Measurements from ENCODE around the gene ATOH8.

ATOH8 gene

GRCh38 chr2:85777441-85777861 is 23.7 kb downstream of the ATOH8 start:
- Histone ChIP-seq H4K91ac (ENCODE audit: low read length) (peak overlapping the region; percentile 47), H2AFZ (ENCODE audit: low read depth, low read length) (no peak overlapping the region), H3K23ac (ENCODE audit: low read length in 2 of 2) (no peak overlapping the region), H2BK5ac (ENCODE audit: low read depth, low read length, poor library complexity, severe bottlenecking) (no peak overlapping the region), H3K27me3 (ENCODE audit: control insufficient read depth in 1 of 2, insufficient read depth in 1 of 2, low read length in 2 of 2) (peaks cover 5 to 20% of the 10 kb centered on the region in 2 experiments), H2BK120ac (ENCODE audit: low read depth, low read length) (no peak overlapping the region), H3K9me3 (ENCODE audit: control insufficient read depth, low read length) (no peaks in the 10 kb centered on the region), H3K4me3 (ENCODE audit: insufficient read depth in 1 of 2, low read depth in 1 of 2, low read length in 2 of 2) (no peak overlapping the region), H2BK15ac (ENCODE audit: low read depth, poor library complexity, severe bottlenecking) (no peak overlapping the region), H3K14ac (ENCODE audit: low read length in 2 of 2) (peak overlapping the region in 1 of 2 experiments; percentile 29), H3K18ac (ENCODE audit: low read depth in 1 of 2, low read length in 2 of 2) (peak overlapping the region in 1 of 2 experiments; percentile 6), H3K4ac (ENCODE audit: low read depth in 1 of 2, low read length in 2 of 2) (peak overlapping the region in 1 of 2 experiments; percentile 11), H3K4me1 (ENCODE audit: control insufficient read depth, insufficient read depth, low read depth, low read length) (peaks cover 19% of the 10 kb centered on the region), H4K8ac (ENCODE audit: low read length) (no peak overlapping the region), H3K4me2 (ENCODE audit: low read length, poor library complexity, severe bottlenecking) (no peak overlapping the region), H2AK5ac (ENCODE audit: low read length, severe bottlenecking) (peak overlapping the region; percentile 15), H3K27ac (ENCODE audit: low read length, poor library complexity, severe bottlenecking) (no peak overlapping the region), H3K9ac (ENCODE audit: low read length) (peak overlapping the region; percentile 8), H2BK12ac (ENCODE audit: low read length in 2 of 2) (peak overlapping the region; percentile 35 to 38), H3K36me3 (ENCODE audit: control insufficient read depth in 1 of 2, insufficient read depth in 2 of 2, low read depth in 1 of 2, low read length in 2 of 2) (peaks cover 11 to 12% of the 10 kb centered on the region in 2 experiments), H3K79me1 (replicated peaks; ENCODE audit: low read length, poor library complexity, severe bottlenecking) (no peaks in the 10 kb centered on the region)
- WGBS, result 72% methylated on average over 8 of the region's 8 CpGs
- DNase-seq, result peak; percentile 34

- H3K23ac ChIP-seq (ENCODE audit: low read length in 2 of 2), result no peak overlapping the region
- peak overlapping the region; percentile 88 for H4K91ac ChIP-seq (ENCODE audit: low read length)
- H2BK12ac ChIP-seq (ENCODE audit: low read length in 2 of 2), result peak overlapping the region; percentile 8 to 73
- H3K18ac ChIP-seq (ENCODE audit: low read depth in 1 of 2, low read length in 2 of 2), result peak overlapping the region; percentile 22 to 61
- no peak for DNase-seq
- no peak overlapping the region for H3K27ac ChIP-seq (ENCODE audit: low read length, poor library complexity, severe bottlenecking)
- no peak overlapping the region for H2AFZ ChIP-seq (ENCODE audit: low read depth, low read length)
- no peaks in the 10 kb centered on the region for H3K79me1 ChIP-seq (replicated peaks; ENCODE audit: low read length, poor library complexity, severe bottlenecking)
- no peak overlapping the region for H2BK120ac ChIP-seq (ENCODE audit: low read depth, low read length)
- WGBS, result 89% methylated on average over 16 of the region's 16 CpGs
- H3K9ac ChIP-seq (ENCODE audit: low read length), result no peak overlapping the region
- peak overlapping the region; percentile 69 for H4K8ac ChIP-seq (ENCODE audit: low read length)
- H3K4me2 ChIP-seq (ENCODE audit: low read length, poor library complexity, severe bottlenecking), result no peak overlapping the region
- H3K4me1 ChIP-seq (ENCODE audit: control insufficient read depth, insufficient read depth, low read depth, low read length), result peaks cover 8% of the 10 kb centered on the region
- H3K27me3 ChIP-seq (ENCODE audit: control insufficient read depth in 1 of 2, insufficient read depth in 1 of 2, low read length in 2 of 2), result peaks cover 5 to 20% of the 10 kb centered on the region in 2 experiments
- H3K36me3 ChIP-seq (ENCODE audit: control insufficient read depth in 1 of 2, insufficient read depth in 2 of 2, low read depth in 1 of 2, low read length in 2 of 2), result peaks cover 11 to 12% of the 10 kb centered on the region in 2 experiments
- no peak overlapping the region for H3K4me3 ChIP-seq (ENCODE audit: insufficient read depth in 1 of 2, low read depth in 1 of 2, low read length in 2 of 2)
- H3K4ac ChIP-seq (ENCODE audit: low read depth in 1 of 2, low read length in 2 of 2), result no peak overlapping the region
- H2AK5ac ChIP-seq (ENCODE audit: low read length, severe bottlenecking), result no peak overlapping the region
- peak overlapping the region; percentile 71 for H2BK15ac ChIP-seq (ENCODE audit: low read depth, poor library complexity, severe bottlenecking)
- H3K14ac ChIP-seq (ENCODE audit: low read length in 2 of 2), result no peak overlapping the region
- H3K9me3 ChIP-seq (ENCODE audit: control insufficient read depth, low read length), result no peaks in the 10 kb centered on the region
- no peak overlapping the region for H2BK5ac ChIP-seq (ENCODE audit: low read depth, low read length, poor library complexity, severe bottlenecking)
These were observed 25.0 kb downstream of the ATOH8 start for GRCh38 chr2:85778646-85779379.

GRCh38 chr2:85779641-85780315 is 26.0 kb downstream of the ATOH8 start:
- Histone ChIP-seq H2BK15ac (ENCODE audit: low read depth, poor library complexity, severe bottlenecking) (no peak overlapping the region), H3K4me3 (ENCODE audit: insufficient read depth in 1 of 2, low read depth in 1 of 2, low read length in 2 of 2) (no peak overlapping the region), H2BK12ac (ENCODE audit: low read length in 2 of 2) (no peak overlapping the region), H3K14ac (ENCODE audit: low read length in 2 of 2) (no peak overlapping the region), H3K79me1 (replicated peaks; ENCODE audit: low read length, poor library complexity, severe bottlenecking) (no peaks in the 10 kb centered on the region), H4K8ac (ENCODE audit: low read length) (peak overlapping the region; percentile 19), H2AFZ (ENCODE audit: low read depth, low read length) (no peak overlapping the region), H3K27me3 (ENCODE audit: control insufficient read depth in 1 of 2, insufficient read depth in 1 of 2, low read length in 2 of 2) (peaks cover 5 to 20% of the 10 kb centered on the region in 2 experiments), H2AK5ac (ENCODE audit: low read length, severe bottlenecking) (no peak overlapping the region), H4K91ac (ENCODE audit: low read length) (peak overlapping the region; percentile 18), H3K4ac (ENCODE audit: low read depth in 1 of 2, low read length in 2 of 2) (no peak overlapping the region), H2BK120ac (ENCODE audit: low read depth, low read length) (no peak overlapping the region), H3K4me1 (ENCODE audit: control insufficient read depth, insufficient read depth, low read depth, low read length) (peaks cover 4% of the 10 kb centered on the region), H3K27ac (ENCODE audit: low read length, poor library complexity, severe bottlenecking) (no peak overlapping the region), H3K18ac (ENCODE audit: low read depth in 1 of 2, low read length in 2 of 2) (no peak overlapping the region), H3K23ac (ENCODE audit: low read length in 2 of 2) (no peak overlapping the region), H3K4me2 (ENCODE audit: low read length, poor library complexity, severe bottlenecking) (no peak overlapping the region), H2BK5ac (ENCODE audit: low read depth, low read length, poor library complexity, severe bottlenecking) (no peak overlapping the region), H3K9me3 (ENCODE audit: control insufficient read depth, low read length) (no peaks in the 10 kb centered on the region), H3K36me3 (ENCODE audit: control insufficient read depth in 1 of 2, insufficient read depth in 2 of 2, low read depth in 1 of 2, low read length in 2 of 2) (peaks cover 11 to 12% of the 10 kb centered on the region in 2 experiments), H3K9ac (ENCODE audit: low read length) (no peak overlapping the region)
- DNase-seq, result no peak
- 92% methylated on average over 11 of the region's 12 CpGs for WGBS

GRCh38 chr2:85780316-85781012 is 26.7 kb downstream of the ATOH8 start:
- Histone ChIP-seq H2BK5ac (ENCODE audit: low read depth, low read length, poor library complexity, severe bottlenecking) (no peak overlapping the region), H2BK12ac (ENCODE audit: low read length in 2 of 2) (no peak overlapping the region), H3K4me3 (ENCODE audit: insufficient read depth in 1 of 2, low read depth in 1 of 2, low read length in 2 of 2) (no peak overlapping the region), H3K9me3 (ENCODE audit: control insufficient read depth, low read length) (no peaks in the 10 kb centered on the region), H4K8ac (ENCODE audit: low read length) (no peak overlapping the region), H3K79me1 (replicated peaks; ENCODE audit: low read length, poor library complexity, severe bottlenecking) (no peaks in the 10 kb centered on the region), H3K23ac (ENCODE audit: low read length in 2 of 2) (no peak overlapping the region), H2AFZ (ENCODE audit: low read depth, low read length) (no peak overlapping the region), H2BK15ac (ENCODE audit: low read depth, poor library complexity, severe bottlenecking) (peak overlapping the region; percentile 37), H3K27me3 (ENCODE audit: control insufficient read depth in 1 of 2, insufficient read depth in 1 of 2, low read length in 2 of 2) (peaks cover 5 to 20% of the 10 kb centered on the region in 2 experiments), H4K91ac (ENCODE audit: low read length) (no peak overlapping the region), H3K27ac (ENCODE audit: low read length, poor library complexity, severe bottlenecking) (no peak overlapping the region), H3K4me2 (ENCODE audit: low read length, poor library complexity, severe bottlenecking) (no peak overlapping the region), H2BK120ac (ENCODE audit: low read depth, low read length) (no peak overlapping the region), H3K4me1 (ENCODE audit: control insufficient read depth, insufficient read depth, low read depth, low read length) (peaks cover 11% of the 10 kb centered on the region), H3K9ac (ENCODE audit: low read length) (no peak overlapping the region), H3K14ac (ENCODE audit: low read length in 2 of 2) (no peak overlapping the region), H3K4ac (ENCODE audit: low read depth in 1 of 2, low read length in 2 of 2) (no peak overlapping the region), H3K36me3 (ENCODE audit: control insufficient read depth in 1 of 2, insufficient read depth in 2 of 2, low read depth in 1 of 2, low read length in 2 of 2) (peaks cover 11 to 12% of the 10 kb centered on the region in 2 experiments), H3K18ac (ENCODE audit: low read depth in 1 of 2, low read length in 2 of 2) (no peak overlapping the region), H2AK5ac (ENCODE audit: low read length, severe bottlenecking) (no peak overlapping the region)
- 94% methylated on average over 14 of the region's 14 CpGs for WGBS
- DNase-seq, result no peak

Data from mesenchymal stem cell (in vitro differentiated cells and primary cell).